Endodermal cell (in vitro differentiated cells): ENCODE results near the gene OSBPL3. TPM values are rescaled to one million over a fixed set of nuclear protein-coding genes. Genes with fewer than 3 reads are reported as not detected.

ENCODE experiments used
- DNase-seq: peaks from one replicate; pipeline ENCODE4 v3.0.0-alpha.2; 2017
- H3K27ac ChIP-seq: 2 replicates; pipeline ENCODE4 v1.5.1; 2013; ENCODE audit warnings: mild to moderate bottlenecking, low read depth, low read length, moderate library complexity
- H3K27me3 ChIP-seq: 2 replicates; pipeline ENCODE4 v1.6.1; 2013; ENCODE audit warnings: mild to moderate bottlenecking, low read length, moderate library complexity; ENCODE audit not compliant: insufficient read depth, control insufficient read depth, poor library complexity, severe bottlenecking
- H3K36me3 ChIP-seq: 2 replicates; pipeline ENCODE4 v1.7.0; 2013; ENCODE audit warnings: mild to moderate bottlenecking, low read length, moderate library complexity; ENCODE audit not compliant: control insufficient read depth, insufficient read depth
- H3K4me1 ChIP-seq: one replicate; pipeline ENCODE4 v1.7.0; 2013; ENCODE audit warnings: low read length; ENCODE audit not compliant: control insufficient read depth, insufficient read depth
- H3K4me3 ChIP-seq: 2 replicates; pipeline ENCODE4 v1.5.1; 2013; ENCODE audit warnings: mild to moderate bottlenecking, low read length, moderate library complexity
- H3K9ac ChIP-seq: 2 replicates; pipeline ENCODE4 v1.6.1; 2013; ENCODE audit warnings: mild to moderate bottlenecking, low read length, moderate library complexity; ENCODE audit not compliant: poor library complexity, severe bottlenecking; ENCODE audit errors: extremely low read depth
- H3K9me3 ChIP-seq: 2 replicates; pipeline ENCODE4 v1.6.1; 2013; ENCODE audit warnings: mild to moderate bottlenecking, low read length, moderate library complexity; ENCODE audit not compliant: control insufficient read depth
- H3K27ac Mint-ChIP-seq: 2 replicates; pipeline ENCODE4 v1.8.0; 2020; ENCODE audit warnings: mixed read lengths
- H3K27me3 Mint-ChIP-seq: 2 replicates; pipeline ENCODE4 v1.8.0; 2021; ENCODE audit warnings: mild to moderate bottlenecking, mixed read lengths; ENCODE audit not compliant: insufficient read depth
- H3K36me3 Mint-ChIP-seq: 2 replicates; pipeline ENCODE4 v1.8.0; 2020; ENCODE audit warnings: low read depth, mixed read lengths
- H3K4me1 Mint-ChIP-seq: 2 replicates; pipeline ENCODE4 v1.8.0; 2020; ENCODE audit warnings: mixed read lengths
- H3K4me3 Mint-ChIP-seq: 2 replicates; pipeline ENCODE4 v1.8.0; 2020; ENCODE audit warnings: mild to moderate bottlenecking, moderate library complexity, mixed read lengths
- H3K9me3 Mint-ChIP-seq: 2 replicates; pipeline ENCODE4 v1.8.0; 2020; ENCODE audit warnings: mild to moderate bottlenecking, mixed read lengths
- WGBS, 2 experiments: methylation state at CpG; one replicate each; pipeline versions ENCODE4 v1.1.5 to v1.1.7; 2013; ENCODE audit warnings: missing lambda C conversion rate in 2 of 2, mixed read lengths in 1 of 2; ENCODE audit not compliant: insufficient coverage in 1 of 2, insufficient read length in 1 of 2; 5-methylcytosine and 5-hydroxymethylcytosine counted together
- total RNA-seq, 2 donors: library from RNA; stranded (reverse); fragmentation: NEBNext Ultra II Directional in 1 of 2; extraction: Animal tissue kit (Norgen Biotek cat#: 25700) in 1 of 2; gene quantifications; 2 replicates in 1 of 2; 3 replicates in 1 of 2; pipeline ENCODE4 v1.2.1, GENCODE V29; 2021
- TF ChIP-seq, protein P1 (sequence below): fragments of 200-600 bp; sonication (generic); conservative IDR thresholded peaks from 2 replicates; pipeline ENCODE4 v1.5.0; 2021; ENCODE audit warnings: antibody characterized with exemption, mild to moderate bottlenecking

The OSBPL3 gene
- total RNA-seq, 2 donors from 2014 or later, result 9.8 to 11.3 TPM

DNA sequence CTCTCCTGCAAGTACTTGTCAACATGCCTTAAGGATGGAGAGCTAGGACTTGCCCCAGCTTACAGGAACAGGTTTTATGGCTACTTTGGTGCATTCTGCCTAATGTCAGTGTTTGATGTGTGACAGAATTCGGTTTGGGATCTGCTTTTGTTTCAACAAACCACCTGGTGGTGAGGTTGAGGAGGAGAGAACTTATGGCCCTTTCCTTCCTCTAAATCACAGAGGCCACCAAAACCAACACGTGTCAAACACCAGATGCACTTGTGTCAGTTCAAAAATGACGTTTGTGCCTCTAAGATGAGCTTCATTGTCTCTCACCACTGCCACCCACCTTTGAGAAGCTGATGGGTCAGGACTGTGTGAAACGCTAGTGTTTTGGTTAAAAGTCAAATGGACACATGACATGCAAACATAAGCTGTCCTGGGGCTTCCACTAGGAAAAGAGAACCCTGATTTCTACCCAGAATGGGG is 83.9 kb downstream of the OSBPL3 start:
- DNase-seq, result no peak
- H3K4me1 ChIP-seq, result no peaks in the 10 kb centered on the region
- H3K9ac ChIP-seq, result no peak overlapping the region
- no peaks in the 10 kb centered on the region for H3K27me3 Mint-ChIP-seq
- no peak overlapping the region for H3K27ac ChIP-seq
- H3K4me3 Mint-ChIP-seq, result no peak overlapping the region
- no peak overlapping the region for H3K27ac Mint-ChIP-seq
- no peaks in the 10 kb centered on the region for H3K9me3 ChIP-seq
- no peaks in the 10 kb centered on the region for H3K36me3 ChIP-seq
- H3K27me3 ChIP-seq, result no peaks in the 10 kb centered on the region
- TF ChIP-seq, protein P1, sequence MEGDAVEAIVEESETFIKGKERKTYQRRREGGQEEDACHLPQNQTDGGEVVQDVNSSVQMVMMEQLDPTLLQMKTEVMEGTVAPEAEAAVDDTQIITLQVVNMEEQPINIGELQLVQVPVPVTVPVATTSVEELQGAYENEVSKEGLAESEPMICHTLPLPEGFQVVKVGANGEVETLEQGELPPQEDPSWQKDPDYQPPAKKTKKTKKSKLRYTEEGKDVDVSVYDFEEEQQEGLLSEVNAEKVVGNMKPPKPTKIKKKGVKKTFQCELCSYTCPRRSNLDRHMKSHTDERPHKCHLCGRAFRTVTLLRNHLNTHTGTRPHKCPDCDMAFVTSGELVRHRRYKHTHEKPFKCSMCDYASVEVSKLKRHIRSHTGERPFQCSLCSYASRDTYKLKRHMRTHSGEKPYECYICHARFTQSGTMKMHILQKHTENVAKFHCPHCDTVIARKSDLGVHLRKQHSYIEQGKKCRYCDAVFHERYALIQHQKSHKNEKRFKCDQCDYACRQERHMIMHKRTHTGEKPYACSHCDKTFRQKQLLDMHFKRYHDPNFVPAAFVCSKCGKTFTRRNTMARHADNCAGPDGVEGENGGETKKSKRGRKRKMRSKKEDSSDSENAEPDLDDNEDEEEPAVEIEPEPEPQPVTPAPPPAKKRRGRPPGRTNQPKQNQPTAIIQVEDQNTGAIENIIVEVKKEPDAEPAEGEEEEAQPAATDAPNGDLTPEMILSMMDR, result peak; percentile 34
- no peak overlapping the region for H3K4me3 ChIP-seq
- peaks cover 6% of the 10 kb centered on the region for H3K4me1 Mint-ChIP-seq
- 76 to 100% methylated on average over 1 to 4 of the region's 4 CpGs for WGBS, 2 experiments
- H3K36me3 Mint-ChIP-seq, result no peaks in the 10 kb centered on the region
- no peaks in the 10 kb centered on the region for H3K9me3 Mint-ChIP-seq

DNA sequence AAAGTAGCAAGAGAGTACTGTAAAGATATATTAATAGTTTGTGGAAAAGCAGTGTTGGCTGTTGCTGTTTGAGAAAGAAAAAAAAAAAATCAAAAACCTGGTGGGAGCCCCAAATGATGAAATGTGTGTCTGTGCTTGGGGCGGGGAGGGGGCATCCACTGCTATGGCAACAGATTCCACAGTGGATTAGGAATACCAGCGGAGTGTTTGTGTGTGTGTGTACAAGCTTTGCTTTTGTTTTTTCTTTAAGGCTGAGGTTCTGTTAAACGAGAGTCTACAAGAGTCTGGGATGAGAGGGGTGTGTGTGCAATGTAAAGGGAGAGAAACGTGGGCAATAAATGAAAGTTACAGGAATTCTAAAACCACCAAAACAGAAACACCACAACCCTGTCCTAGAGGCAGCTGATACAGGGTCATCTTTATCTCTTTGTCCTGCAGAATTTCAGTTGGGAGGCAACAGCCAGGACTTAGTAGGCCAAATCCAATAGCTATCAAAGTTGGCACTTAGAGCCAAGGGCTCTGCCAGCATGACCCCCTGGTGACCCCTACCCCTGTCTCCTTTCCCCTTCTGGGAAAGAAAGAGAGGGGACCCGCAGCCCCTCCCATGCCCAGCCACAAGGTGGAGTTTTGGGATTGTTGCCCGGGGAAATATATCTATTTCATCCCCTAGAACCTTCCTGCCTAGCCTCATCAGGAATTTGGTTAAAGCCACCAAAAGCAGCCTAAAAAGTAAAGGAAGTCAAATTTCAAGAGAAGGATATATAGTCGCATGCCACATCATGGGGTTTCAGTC is 85.4 kb downstream of the OSBPL3 start:
- H3K27ac ChIP-seq, result no peak overlapping the region

DNA sequence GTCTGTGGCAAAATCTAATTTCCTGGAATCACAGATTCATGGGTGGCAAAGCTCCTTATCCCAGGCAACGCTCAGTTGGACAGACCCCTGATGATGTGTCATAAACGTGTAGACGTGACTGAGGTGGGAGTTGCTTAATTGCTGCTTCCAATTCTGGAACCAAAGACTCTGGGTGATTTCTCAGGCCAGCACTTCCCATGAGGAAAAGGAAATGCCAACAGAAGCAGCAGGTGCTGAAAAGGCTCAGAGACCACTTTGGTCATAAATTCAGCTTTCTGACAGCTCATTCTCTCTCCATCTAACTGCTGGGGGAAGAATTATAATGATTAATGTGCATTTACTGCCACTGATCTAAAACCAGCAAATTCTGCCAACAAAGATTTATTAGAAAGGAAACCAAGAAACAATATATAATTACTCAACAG is 88.7 kb downstream of the OSBPL3 start:
- Histone ChIP-seq H3K27ac (no peak overlapping the region), H3K9ac (no peak overlapping the region), H3K36me3 (no peaks in the 10 kb centered on the region), H3K4me1 (no peaks in the 10 kb centered on the region), H3K9me3 (no peaks in the 10 kb centered on the region), H3K4me3 (no peak overlapping the region), H3K27me3 (no peaks in the 10 kb centered on the region)
- H3K9me3 Mint-ChIP-seq, result no peaks in the 10 kb centered on the region
- no peak overlapping the region for H3K4me3 Mint-ChIP-seq
- H3K27me3 Mint-ChIP-seq, result no peaks in the 10 kb centered on the region
- no peak for DNase-seq
- 93% methylated on average over 3 of the region's 3 CpGs; no CpG with 5 or more reads in 1 of the 2 experiments for WGBS, 2 experiments
- TF ChIP-seq, protein P1, result no peak
- no peaks in the 10 kb centered on the region for H3K36me3 Mint-ChIP-seq
- H3K4me1 Mint-ChIP-seq, result peaks cover 6% of the 10 kb centered on the region
- H3K27ac Mint-ChIP-seq, result no peak overlapping the region

More for the DNA sequence above, 85.4 kb downstream of the OSBPL3 start:
- DNase-seq, result peak; percentile 76
- Mint-ChIP-seq H3K4me1 (peaks cover 6% of the 10 kb centered on the region), H3K27me3 (no peaks in the 10 kb centered on the region), H3K9me3 (no peaks in the 10 kb centered on the region), H3K4me3 (no peak overlapping the region), H3K27ac (peak overlapping the region; percentile 44), H3K36me3 (no peaks in the 10 kb centered on the region)
- Histone ChIP-seq H3K36me3 (no peaks in the 10 kb centered on the region), H3K4me3 (no peak overlapping the region), H3K27me3 (no peaks in the 10 kb centered on the region), H3K9ac (no peak overlapping the region), H3K9me3 (no peaks in the 10 kb centered on the region), H3K4me1 (no peaks in the 10 kb centered on the region)
- 82 to 94% methylated on average over 2 to 5 of the region's 7 CpGs for WGBS, 2 experiments
- TF ChIP-seq, protein P1, result peak; percentile 74
